ENCODE measurements around the gene SERPING1.

SERPING1 gene

GRCh38 chr11:57597916-57598830, 688 bp downstream of the SERPING1 start:
- no peak for TF ChIP-seq ZBTB7A (IDR thresholded peaks at IDR 0.05; ENCODE audit: low read depth)
- no peak for TF ChIP-seq TCF12 (IDR thresholded peaks at IDR 0.05; ENCODE audit: low read depth)
- TF ChIP-seq RAD21 (IDR thresholded peaks at IDR 0.05; ENCODE audit: low read depth), result no peak
- no peak for TF ChIP-seq REST (IDR thresholded peaks at IDR 0.05; ENCODE audit: low read depth)
- no peak for TF ChIP-seq TAF1 (IDR thresholded peaks at IDR 0.05; ENCODE audit: low read depth)
- no peak for TF ChIP-seq EP300 (IDR thresholded peaks at IDR 0.05; ENCODE audit: borderline replicate concordance)

- TF ChIP-seq MAX (IDR thresholded peaks at IDR 0.05), result no peak
- TF ChIP-seq CREB1 (IDR thresholded peaks at IDR 0.05; ENCODE audit: low read depth), result no peak
- TF ChIP-seq EGR1 (IDR thresholded peaks at IDR 0.05), result no peak
- no peak for TF ChIP-seq FOXM1 (IDR thresholded peaks at IDR 0.05; ENCODE audit: borderline replicate concordance, low read depth)
- no peak for TF ChIP-seq TAF1 (IDR thresholded peaks at IDR 0.05; ENCODE audit: low read depth)
- no peak for TF ChIP-seq TEAD4 (IDR thresholded peaks at IDR 0.05)
- TF ChIP-seq ZBTB7A (IDR thresholded peaks at IDR 0.05; ENCODE audit: low read depth), result no peak
- TF ChIP-seq EP300 (IDR thresholded peaks at IDR 0.05; ENCODE audit: borderline replicate concordance), result no peak
Observed at GRCh38 chr11:57598831-57599155, 1.3 kb downstream of the SERPING1 start.

- TF ChIP-seq YY1 (IDR thresholded peaks at IDR 0.05; ENCODE audit: low read depth) (no peak), ZBTB7A (IDR thresholded peaks at IDR 0.05; ENCODE audit: low read depth) (no peak), TAF1 (IDR thresholded peaks at IDR 0.05; ENCODE audit: low read depth) (no peak), TEAD4 (IDR thresholded peaks at IDR 0.05) (no peak), CREB1 (IDR thresholded peaks at IDR 0.05; ENCODE audit: low read depth) (no peak), NFIC (IDR thresholded peaks at IDR 0.05) (no peak), FOXM1 (IDR thresholded peaks at IDR 0.05; ENCODE audit: borderline replicate concordance, low read depth) (no peak), TCF12 (IDR thresholded peaks at IDR 0.05; ENCODE audit: low read depth) (no peak), CEBPB (IDR thresholded peaks at IDR 0.05) (no peak), MAX (IDR thresholded peaks at IDR 0.05) (no peak), EP300 (IDR thresholded peaks at IDR 0.05; ENCODE audit: borderline replicate concordance) (no peak), RAD21 (IDR thresholded peaks at IDR 0.05; ENCODE audit: low read depth) (no peak), EGR1 (IDR thresholded peaks at IDR 0.05) (no peak), REST (IDR thresholded peaks at IDR 0.05; ENCODE audit: low read depth) (no peak)
- TF ChIP-seq, protein P1, sequence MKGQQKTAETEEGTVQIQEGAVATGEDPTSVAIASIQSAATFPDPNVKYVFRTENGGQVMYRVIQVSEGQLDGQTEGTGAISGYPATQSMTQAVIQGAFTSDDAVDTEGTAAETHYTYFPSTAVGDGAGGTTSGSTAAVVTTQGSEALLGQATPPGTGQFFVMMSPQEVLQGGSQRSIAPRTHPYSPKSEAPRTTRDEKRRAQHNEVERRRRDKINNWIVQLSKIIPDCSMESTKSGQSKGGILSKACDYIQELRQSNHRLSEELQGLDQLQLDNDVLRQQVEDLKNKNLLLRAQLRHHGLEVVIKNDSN (IDR thresholded peaks at IDR 0.05), result no peak
Observed at GRCh38 chr11:57599381-57599780, 1.9 kb downstream of the SERPING1 start.

DNA sequence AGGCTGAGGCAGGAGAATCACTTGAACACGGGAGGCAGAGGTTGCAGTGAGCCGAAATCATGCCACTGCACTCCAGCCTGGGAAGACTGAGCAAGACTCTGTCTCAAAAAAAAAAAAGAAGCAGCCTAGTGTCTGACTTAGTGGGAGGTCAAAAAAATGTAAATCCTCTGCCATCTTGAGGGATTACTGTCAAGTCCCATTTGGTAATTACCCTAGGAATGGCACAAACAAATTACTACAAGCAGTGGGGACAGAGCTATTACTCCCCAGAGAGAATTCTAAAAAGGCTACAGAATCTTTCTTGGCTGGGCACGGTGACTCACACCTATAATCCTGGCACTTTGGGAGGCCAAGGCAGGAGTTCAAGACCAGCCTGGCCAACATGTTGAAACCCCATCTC, 3.8 kb downstream of the SERPING1 start:
- TF ChIP-seq EGR1 (IDR thresholded peaks at IDR 0.05) (no peak), CEBPB (IDR thresholded peaks at IDR 0.05) (no peak), MAX (IDR thresholded peaks at IDR 0.05) (no peak), FOXM1 (IDR thresholded peaks at IDR 0.05; ENCODE audit: borderline replicate concordance, low read depth) (no peak), NFIC (IDR thresholded peaks at IDR 0.05) (no peak)
- TF ChIP-seq, protein P1 (IDR thresholded peaks at IDR 0.05), result no peak

GRCh38 chr11:57604296-57605027, 7.0 kb downstream of the SERPING1 start:
- TF ChIP-seq, protein P1 (IDR thresholded peaks at IDR 0.05), result no peak
- TF ChIP-seq EGR1 (IDR thresholded peaks at IDR 0.05) (no peak), NFIC (IDR thresholded peaks at IDR 0.05) (no peak), REST (IDR thresholded peaks at IDR 0.05; ENCODE audit: low read depth) (no peak), ZBTB7A (IDR thresholded peaks at IDR 0.05; ENCODE audit: low read depth) (no peak), MAX (IDR thresholded peaks at IDR 0.05) (no peak), RAD21 (IDR thresholded peaks at IDR 0.05; ENCODE audit: low read depth) (no peak), TEAD4 (IDR thresholded peaks at IDR 0.05) (no peak), FOXM1 (IDR thresholded peaks at IDR 0.05; ENCODE audit: borderline replicate concordance, low read depth) (no peak), EP300 (IDR thresholded peaks at IDR 0.05; ENCODE audit: borderline replicate concordance) (no peak), YY1 (IDR thresholded peaks at IDR 0.05; ENCODE audit: low read depth) (no peak), CEBPB (IDR thresholded peaks at IDR 0.05) (no peak), TAF1 (IDR thresholded peaks at IDR 0.05; ENCODE audit: low read depth) (no peak), CREB1 (IDR thresholded peaks at IDR 0.05; ENCODE audit: low read depth) (no peak)

All from Ishikawa (cell line).